ENCODE results near the gene FABP1. TPM values are rescaled to one million over a fixed set of nuclear protein-coding genes. Genes with fewer than 3 reads are reported as not detected.

FABP1 gene
- total and polyA plus RNA-seq, 2 of the 8 experiments (the other 6 are each of a cell fraction or from before 2014, with no cell fraction given): 0.09 TPM; not detected in 1

- peak in 1 of 2 experiments; percentile 65 for DNase-seq (ENCODE audit: low read depth in 1 of 2, low spot score in 2 of 2)
- CTCF ChIA-PET (ENCODE audit: partially characterized antibody): interaction anchor here (1.1 to 4.7 kb wide), 3 partner anchors 20 to 110 kb away, joined by 4 to 26 read pairs (median 4); no protein-coding TSS in a partner anchor
- peak overlapping the region in 3 of 4 experiments; percentile 25 to 46 (median 46); a peak in 4 of 7 replicates for H3K9ac ChIP-seq (replicated peaks in 1 of 4; ENCODE audit: extremely low read depth in 1 of 4, low read depth in 3 of 4, low read length in 3 of 4)
These were observed 42.6 kb upstream of the FABP1 start for GRCh38 chr2:88170472-88170892.

More at GRCh38 chr2:88170472-88170892, 42.6 kb upstream of the FABP1 start:
- Histone ChIP-seq H3K4me1 (replicated peaks in 1 of 4; ENCODE audit: control insufficient read depth in 3 of 4, insufficient read depth in 4 of 4, low read length in 3 of 4) (peaks cover 0 to 2% (median 0%) of the 10 kb centered on the region in 4 experiments; a peak in 3 of 7 replicates), H4K20me1 (replicated peaks in 1 of 2; ENCODE audit: control insufficient read depth in 1 of 2, insufficient read depth in 2 of 2, low read length in 2 of 2) (no peaks in the 10 kb centered on the region), H2BK20ac (ENCODE audit: low read length) (no peak overlapping the region), H3K56ac (replicated peaks; ENCODE audit: insufficient read length, low read depth, low read length) (peak overlapping the region; percentile 11), H2BK5ac (ENCODE audit: low read depth, low read length) (no peak overlapping the region), H3K23ac (ENCODE audit: insufficient read length) (no peak overlapping the region), H3K79me2 (ENCODE audit: control insufficient read depth in 1 of 2, insufficient read depth in 2 of 2, low read length in 2 of 2) (no peaks in the 10 kb centered on the region; a peak in 1 of 4 replicates), H3K4ac (replicated peaks; ENCODE audit: insufficient read length, low read depth, low read length) (no peak overlapping the region), H3K27ac (ENCODE audit: low read depth, low read length) (no peak overlapping the region; the same call in 1 of the 2 replicates), H3K4me3 (ENCODE audit: extremely low read depth in 1 of 4, insufficient read depth in 2 of 4, low read depth in 3 of 4, low read length in 4 of 4) (peak overlapping the region; percentile 62 to 83 (median 68)), H3K14ac (ENCODE audit: insufficient read length) (no peak overlapping the region), H4K5ac (ENCODE audit: insufficient read length, low read depth, low read length) (peak overlapping the region; percentile 44), H3K36me3 (ENCODE audit: control insufficient read depth in 2 of 4, insufficient read depth in 4 of 4, low read length in 3 of 4) (no peaks in the 10 kb centered on the region), H3K4me2 (ENCODE audit: insufficient read depth in 1 of 2, low read depth in 2 of 2, low read length in 2 of 2) (peak overlapping the region; percentile 68 to 71), H3K9me3 (ENCODE audit: insufficient read depth in 2 of 2, low read depth in 1 of 2, low read length in 1 of 2) (no peaks in the 10 kb centered on the region; a peak in 1 of 4 replicates), H4K91ac (replicated peaks; ENCODE audit: insufficient read length, low read length) (no peak overlapping the region), H3K18ac (ENCODE audit: extremely low read depth, low read length) (0 out of 2 replicates have a peak overlapping the region, but pooled peaks have one; percentile 40), H2BK15ac (ENCODE audit: low read length) (no peak overlapping the region; the same call in 1 of the 2 replicates), H2AFZ (ENCODE audit: low read length) (peak overlapping the region; percentile 28; the same call in 1 of the 2 replicates), H3K79me1 (ENCODE audit: low read depth, low read length) (no peaks in the 10 kb centered on the region), H2BK120ac (replicated peaks; ENCODE audit: low read depth, low read length) (no peak overlapping the region), H4K8ac (ENCODE audit: extremely low read depth, insufficient read depth, low read length) (peak overlapping the region; percentile 97), H2AK5ac (ENCODE audit: low read depth, low read length) (no peak overlapping the region), H3K23me2 (ENCODE audit: low read depth, low read length) (no peaks in the 10 kb centered on the region; the same call in 1 of the 2 replicates), H3K27me3 (replicated peaks in 1 of 4; ENCODE audit: control insufficient read depth in 3 of 4, extremely low read depth in 1 of 4, insufficient read depth in 3 of 4, low read length in 3 of 4) (0 out of 7 replicates have a peak, but pooled peaks cover 0 to 2% (median 0%) of the 10 kb centered on the region in 4 experiments), H2BK12ac (ENCODE audit: low read depth, low read length) (no peak overlapping the region)
- TF ChIP-seq CBX5 (IDR thresholded peaks at IDR 0.05; ENCODE audit: low read depth, low read length): no peak
- TF ChIP-seq PHF8 (conservative IDR thresholded peaks at IDR 0.05; ENCODE audit: low read depth, low read length): peak; percentile 58
- TF ChIP-seq POLR2A (IDR thresholded peaks at IDR 0.05; ENCODE audit: control extremely low read depth in 1 of 2, low read depth in 2 of 2, low read length in 2 of 2): peak in 1 of 2 experiments; percentile 53; a peak in 1 of 3 replicates
- TF ChIP-seq GTF2F1 (IDR thresholded peaks at IDR 0.05; ENCODE audit: borderline replicate concordance, low read depth, low read length): no peak
- no peak for TF ChIP-seq CTBP2 (IDR thresholded peaks at IDR 0.05; ENCODE audit: borderline replicate concordance, insufficient read depth, insufficient read length, low read length)
- no peak for TF ChIP-seq EZH2 (IDR thresholded peaks at IDR 0.05; ENCODE audit: low read depth, low read length, severe bottlenecking)
- no peak for TF ChIP-seq KDM4A (IDR thresholded peaks at IDR 0.05; ENCODE audit: low read depth, low read length, severe bottlenecking)
- FAIRE-seq: no peak
- 25% methylated on average over 28 of the region's 37 CpGs; no CpG with 5 or more reads in 1 of the 2 experiments for WGBS, 2 experiments (ENCODE audit: extremely low coverage in 1 of 2, insufficient coverage in 1 of 2, insufficient read length in 1 of 2, insufficient replicate concordance in 2 of 2, low coverage in 1 of 2, low lambda C conversion rate in 2 of 2, missing lambda C conversion rate in 1 of 2)
- POLR2A ChIA-PET (ENCODE audit: partially characterized antibody): interaction anchor here (1.3 to 4.5 kb wide), 3 partner anchors 11 to 154 kb away, joined by 3 to 22 read pairs (median 6); partner anchors contain the start of gene RNU2-63P

All from H1 (cell line).